ENCODE measurements around the gene ISLR. TPM values are rescaled to one million over a fixed set of nuclear protein-coding genes. Genes with fewer than 3 reads are reported as not detected.

The ISLR gene
- total RNA-seq, 1 donor from 2014 or later = 59.8 TPM

DNA sequence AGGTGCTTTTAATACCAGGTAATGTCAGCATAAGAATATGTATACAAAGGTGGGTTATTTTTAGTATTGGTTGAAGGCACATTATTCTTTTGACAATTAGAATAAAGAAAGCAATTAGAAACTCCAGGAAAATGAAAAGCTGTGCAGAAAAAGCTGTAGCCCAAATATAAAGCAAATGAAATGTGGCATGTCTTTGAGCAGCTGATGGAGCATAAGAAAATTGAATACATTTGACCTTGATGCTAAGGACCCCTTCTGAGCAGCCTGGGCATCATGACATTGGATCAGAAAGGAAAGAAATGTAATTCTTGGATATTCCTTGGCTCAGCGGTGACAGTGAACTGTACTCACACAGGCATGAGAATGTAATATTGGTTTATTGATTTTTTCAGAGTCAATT lies 8.0 kb upstream of the ISLR start:
- TF ChIP-seq, protein P1, sequence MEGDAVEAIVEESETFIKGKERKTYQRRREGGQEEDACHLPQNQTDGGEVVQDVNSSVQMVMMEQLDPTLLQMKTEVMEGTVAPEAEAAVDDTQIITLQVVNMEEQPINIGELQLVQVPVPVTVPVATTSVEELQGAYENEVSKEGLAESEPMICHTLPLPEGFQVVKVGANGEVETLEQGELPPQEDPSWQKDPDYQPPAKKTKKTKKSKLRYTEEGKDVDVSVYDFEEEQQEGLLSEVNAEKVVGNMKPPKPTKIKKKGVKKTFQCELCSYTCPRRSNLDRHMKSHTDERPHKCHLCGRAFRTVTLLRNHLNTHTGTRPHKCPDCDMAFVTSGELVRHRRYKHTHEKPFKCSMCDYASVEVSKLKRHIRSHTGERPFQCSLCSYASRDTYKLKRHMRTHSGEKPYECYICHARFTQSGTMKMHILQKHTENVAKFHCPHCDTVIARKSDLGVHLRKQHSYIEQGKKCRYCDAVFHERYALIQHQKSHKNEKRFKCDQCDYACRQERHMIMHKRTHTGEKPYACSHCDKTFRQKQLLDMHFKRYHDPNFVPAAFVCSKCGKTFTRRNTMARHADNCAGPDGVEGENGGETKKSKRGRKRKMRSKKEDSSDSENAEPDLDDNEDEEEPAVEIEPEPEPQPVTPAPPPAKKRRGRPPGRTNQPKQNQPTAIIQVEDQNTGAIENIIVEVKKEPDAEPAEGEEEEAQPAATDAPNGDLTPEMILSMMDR (IDR thresholded peaks at IDR 0.05; ENCODE audit: unreplicated experiment) = no peak
- H3K4me3 Mint-ChIP-seq = no peak overlapping the region
- no peak overlapping the region for H3K27ac Mint-ChIP-seq
- no peak for DNase-seq (ENCODE audit: low spot score in 2 of 2, unreplicated experiment in 2 of 2)
- peaks cover 11% of the 10 kb centered on the region for H3K4me1 Mint-ChIP-seq
- peaks cover 27% of the 10 kb centered on the region for H3K27me3 Mint-ChIP-seq (ENCODE audit: low read depth)
- H3K9me3 Mint-ChIP-seq = peaks cover 4% of the 10 kb centered on the region
- H3K36me3 Mint-ChIP-seq = no peaks in the 10 kb centered on the region

- Mint-ChIP-seq H3K27me3 (ENCODE audit: low read depth) (peaks cover 22% of the 10 kb centered on the region), H3K36me3 (no peaks in the 10 kb centered on the region), H3K4me1 (peaks cover 23% of the 10 kb centered on the region), H3K9me3 (peaks cover 4% of the 10 kb centered on the region), H3K4me3 (no peak overlapping the region), H3K27ac (no peak overlapping the region)
- TF ChIP-seq, protein P1 (IDR thresholded peaks at IDR 0.05; ENCODE audit: unreplicated experiment) = no peak
- DNase-seq (ENCODE audit: low spot score in 2 of 2, unreplicated experiment in 2 of 2) = peak in 1 of 2 experiments; percentile 36
These were observed 5.6 kb upstream of the ISLR start for GRCh38 chr15:74167891-74168331.

DNA sequence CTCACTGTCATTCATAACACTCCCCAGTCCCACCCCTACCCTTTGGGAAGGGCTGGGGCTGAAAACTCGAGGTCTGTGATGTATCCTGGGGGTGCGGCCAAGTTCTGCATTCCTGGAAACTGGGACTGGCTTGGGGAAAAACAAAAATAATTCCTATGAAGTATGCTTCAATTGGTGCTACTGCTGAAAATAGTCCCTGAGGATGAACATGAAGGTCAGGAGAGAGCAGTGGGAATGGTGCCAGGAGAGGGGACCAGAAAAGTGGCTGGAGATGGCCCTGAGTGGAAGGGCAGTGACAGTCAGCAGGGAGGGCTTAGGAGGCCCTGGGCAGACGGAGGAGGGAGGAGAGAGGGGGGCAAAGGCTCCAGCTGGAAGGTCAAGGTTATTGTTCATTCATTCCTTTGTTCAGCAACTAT lies 4.8 kb upstream of the ISLR start:
- Mint-ChIP-seq H3K4me1 (peaks cover 30% of the 10 kb centered on the region), H3K27ac (no peak overlapping the region), H3K36me3 (no peaks in the 10 kb centered on the region), H3K9me3 (peaks cover 4% of the 10 kb centered on the region), H3K27me3 (ENCODE audit: low read depth) (peaks cover 20% of the 10 kb centered on the region), H3K4me3 (no peak overlapping the region)
- DNase-seq (ENCODE audit: low spot score in 2 of 2, unreplicated experiment in 2 of 2) = no peak
- TF ChIP-seq, protein P1 (IDR thresholded peaks at IDR 0.05; ENCODE audit: unreplicated experiment) = no peak

DNA sequence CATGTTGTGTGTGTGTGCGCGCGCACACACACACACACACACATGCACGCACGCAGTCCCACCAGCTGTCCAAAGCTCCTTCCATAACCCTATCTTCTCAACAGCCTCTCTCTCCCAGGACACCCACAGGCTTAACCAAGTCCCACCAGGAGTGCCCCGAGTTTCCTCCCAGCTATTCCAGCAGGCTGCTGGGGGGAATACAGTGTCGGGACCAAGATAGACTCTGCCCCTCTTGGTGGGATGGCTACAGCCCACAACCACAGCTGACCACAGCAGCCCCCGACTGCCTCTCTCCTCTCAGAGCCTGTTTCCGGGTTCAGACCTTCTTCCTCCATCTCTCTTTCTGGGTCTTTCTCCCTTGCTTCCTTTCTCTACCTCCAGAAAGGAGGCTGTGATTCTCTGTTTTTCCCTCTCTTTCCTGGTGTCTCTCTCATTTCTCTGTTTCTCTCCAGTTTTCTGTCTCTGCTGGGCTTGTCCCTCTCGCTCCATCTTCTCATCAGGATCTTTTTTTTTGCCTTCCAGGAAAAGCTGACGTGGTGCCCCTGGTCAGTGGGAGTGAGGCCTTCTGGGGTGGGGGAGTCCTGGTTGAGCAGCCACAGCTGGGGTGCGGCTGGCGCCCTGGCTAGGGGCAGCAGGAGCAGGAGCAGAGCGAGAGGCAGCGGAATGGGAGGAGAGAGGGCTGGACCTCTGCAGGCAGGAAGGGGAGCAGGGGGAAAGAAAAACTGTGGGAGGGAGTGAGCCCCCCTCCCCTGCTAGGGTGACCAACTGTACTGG lies 3.3 kb upstream of the ISLR start:
- TF ChIP-seq, protein P1 (IDR thresholded peaks at IDR 0.05; ENCODE audit: unreplicated experiment) = no peak
- H3K36me3 Mint-ChIP-seq = no peaks in the 10 kb centered on the region
- H3K9me3 Mint-ChIP-seq = no peaks in the 10 kb centered on the region
- peak in 1 of 2 experiments; percentile 36 for DNase-seq (ENCODE audit: low spot score in 2 of 2, unreplicated experiment in 2 of 2)
- peaks cover 37% of the 10 kb centered on the region for H3K4me1 Mint-ChIP-seq
- peak overlapping the region; percentile 27 for H3K27ac Mint-ChIP-seq
- H3K4me3 Mint-ChIP-seq = no peak overlapping the region
- peaks cover 9% of the 10 kb centered on the region for H3K27me3 Mint-ChIP-seq (ENCODE audit: low read depth)

DNA sequence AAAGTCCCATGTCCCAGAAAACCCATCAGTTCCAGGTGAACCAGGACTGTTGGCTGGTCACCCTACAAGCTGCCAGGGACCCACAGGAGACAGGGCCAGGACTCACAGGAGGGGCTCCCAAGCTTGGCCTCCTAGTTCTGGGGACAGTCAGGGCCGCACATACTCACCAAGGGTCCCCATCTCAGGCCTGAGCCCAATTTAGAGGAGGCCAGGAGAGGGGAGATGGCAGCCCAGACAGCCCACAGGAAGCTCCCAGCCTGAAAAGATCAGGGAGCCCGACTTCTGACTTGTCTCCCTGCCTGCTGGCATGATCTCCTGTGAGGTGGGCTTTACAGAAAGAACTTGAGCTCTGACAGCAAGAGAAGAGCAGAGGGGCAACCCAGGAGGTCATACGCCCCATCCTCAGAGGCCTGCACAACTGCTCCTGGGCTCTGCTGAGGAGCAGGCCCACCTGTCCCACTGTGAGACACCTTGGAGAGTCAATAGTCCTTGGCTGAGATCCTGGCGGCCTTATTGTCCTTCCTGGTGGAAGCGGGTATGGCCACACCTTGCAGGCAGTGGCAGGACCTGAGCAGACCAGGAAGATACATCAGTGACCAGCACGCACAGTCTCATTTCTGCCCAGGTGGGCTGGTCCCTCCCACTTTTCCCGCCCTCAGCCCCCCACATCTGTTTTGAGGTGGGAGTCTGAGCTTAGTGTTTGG lies 2.5 kb upstream of the ISLR start:
- H3K4me3 Mint-ChIP-seq = no peak overlapping the region
- H3K27ac Mint-ChIP-seq = peak overlapping the region; percentile 53
- no peaks in the 10 kb centered on the region for H3K9me3 Mint-ChIP-seq

More for the DNA sequence above, 2.5 kb upstream of the ISLR start:
- H3K36me3 Mint-ChIP-seq = no peaks in the 10 kb centered on the region
- H3K27me3 Mint-ChIP-seq (ENCODE audit: low read depth) = peaks cover 6% of the 10 kb centered on the region
- TF ChIP-seq, protein P1 (IDR thresholded peaks at IDR 0.05; ENCODE audit: unreplicated experiment) = no peak
- DNase-seq (ENCODE audit: low spot score in 2 of 2, unreplicated experiment in 2 of 2) = peak in 1 of 2 experiments; percentile 36
- peaks cover 43% of the 10 kb centered on the region for H3K4me1 Mint-ChIP-seq
